Nephron progenitor cell (in vitro differentiated cells): ENCODE data around the gene ALDH8A1.

Source experiments
- DNase-seq: peaks from one replicate; pipeline ENCODE4 v3.0.0; 2021
- H3K27ac Mint-ChIP-seq: 2 replicates; pipeline ENCODE4 v1.8.0; 2021; ENCODE audit warnings: mild to moderate bottlenecking, moderate library complexity, mixed read lengths
- H3K27me3 Mint-ChIP-seq: 2 replicates; pipeline ENCODE4 v1.8.0; 2021; ENCODE audit warnings: mild to moderate bottlenecking, low read depth, mixed read lengths; ENCODE audit not compliant: poor library complexity
- H3K36me3 Mint-ChIP-seq: 2 replicates; pipeline ENCODE4 v1.8.0; 2021; ENCODE audit warnings: low read depth, mixed read lengths
- H3K4me1 Mint-ChIP-seq: 2 replicates; pipeline ENCODE4 v1.8.0; 2021; ENCODE audit warnings: mixed read lengths
- H3K4me3 Mint-ChIP-seq: 2 replicates; pipeline ENCODE4 v1.8.0; 2021; ENCODE audit warnings: mild to moderate bottlenecking, moderate library complexity, mixed read lengths
- H3K9me3 Mint-ChIP-seq: 2 replicates; pipeline ENCODE4 v1.8.0; 2021; ENCODE audit warnings: mild to moderate bottlenecking, moderate library complexity, mixed read lengths
- TF ChIP-seq, protein P1 (sequence below): fragments of 200-600 bp; sonication (generic); IDR thresholded peaks from 2 replicates; pipeline ENCODE4 v1.5.0; 2021; ENCODE audit warnings: antibody characterized with exemption

ALDH8A1 gene

DNA sequence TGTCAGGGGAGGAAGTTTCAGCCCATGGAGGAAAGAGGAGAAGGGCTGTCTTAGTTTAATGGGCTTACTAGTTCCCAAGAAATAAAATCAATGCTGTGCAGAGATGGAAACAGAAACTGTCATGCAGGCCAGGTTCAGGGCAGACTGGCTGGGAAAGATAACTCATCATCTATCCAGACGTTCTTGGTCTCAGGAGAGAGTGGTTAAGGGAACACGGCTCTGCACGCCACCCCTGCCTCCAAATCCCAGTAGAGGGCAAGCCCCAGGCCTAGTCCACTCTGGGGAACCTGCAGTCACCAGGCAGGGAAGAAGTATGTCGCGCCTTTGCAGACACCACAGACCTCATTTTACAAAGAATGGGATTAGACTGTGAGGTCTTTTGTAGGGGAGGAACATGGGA, 12.5 kb downstream of the ALDH8A1 start:
- Mint-ChIP-seq H3K27ac (peak overlapping the region; percentile 50), H3K27me3 (peaks cover 7% of the 10 kb centered on the region), H3K4me3 (no peak overlapping the region), H3K36me3 (no peaks in the 10 kb centered on the region), H3K4me1 (peaks cover 22% of the 10 kb centered on the region), H3K9me3 (no peaks in the 10 kb centered on the region)
- DNase-seq, result no peak
- TF ChIP-seq, protein P1, sequence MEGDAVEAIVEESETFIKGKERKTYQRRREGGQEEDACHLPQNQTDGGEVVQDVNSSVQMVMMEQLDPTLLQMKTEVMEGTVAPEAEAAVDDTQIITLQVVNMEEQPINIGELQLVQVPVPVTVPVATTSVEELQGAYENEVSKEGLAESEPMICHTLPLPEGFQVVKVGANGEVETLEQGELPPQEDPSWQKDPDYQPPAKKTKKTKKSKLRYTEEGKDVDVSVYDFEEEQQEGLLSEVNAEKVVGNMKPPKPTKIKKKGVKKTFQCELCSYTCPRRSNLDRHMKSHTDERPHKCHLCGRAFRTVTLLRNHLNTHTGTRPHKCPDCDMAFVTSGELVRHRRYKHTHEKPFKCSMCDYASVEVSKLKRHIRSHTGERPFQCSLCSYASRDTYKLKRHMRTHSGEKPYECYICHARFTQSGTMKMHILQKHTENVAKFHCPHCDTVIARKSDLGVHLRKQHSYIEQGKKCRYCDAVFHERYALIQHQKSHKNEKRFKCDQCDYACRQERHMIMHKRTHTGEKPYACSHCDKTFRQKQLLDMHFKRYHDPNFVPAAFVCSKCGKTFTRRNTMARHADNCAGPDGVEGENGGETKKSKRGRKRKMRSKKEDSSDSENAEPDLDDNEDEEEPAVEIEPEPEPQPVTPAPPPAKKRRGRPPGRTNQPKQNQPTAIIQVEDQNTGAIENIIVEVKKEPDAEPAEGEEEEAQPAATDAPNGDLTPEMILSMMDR, result no peak

DNA sequence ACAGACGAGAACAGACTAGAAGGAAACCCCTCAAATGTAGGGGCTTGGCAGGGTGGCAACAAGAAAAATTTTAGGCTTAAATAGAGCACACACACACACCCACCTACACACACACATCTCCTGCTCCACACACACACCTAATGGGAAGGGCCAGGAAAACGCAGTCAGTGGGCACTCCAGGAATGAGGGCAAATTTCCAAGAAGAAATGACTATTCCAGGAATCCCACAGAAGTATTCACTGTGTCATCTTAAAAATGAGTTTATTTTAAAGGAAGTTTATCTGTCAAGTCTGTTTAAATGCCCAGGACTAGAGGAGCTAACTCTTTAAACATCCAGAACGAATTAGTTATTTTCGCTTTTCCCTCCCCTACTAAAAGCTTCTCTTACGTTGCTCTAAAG, 13.0 kb downstream of the ALDH8A1 start:
- Mint-ChIP-seq H3K4me1 (peaks cover 18% of the 10 kb centered on the region), H3K27me3 (peaks cover 10% of the 10 kb centered on the region), H3K36me3 (no peaks in the 10 kb centered on the region), H3K27ac (peak overlapping the region; percentile 50), H3K4me3 (no peak overlapping the region), H3K9me3 (no peaks in the 10 kb centered on the region)
- TF ChIP-seq, protein P1, result no peak
- no peak for DNase-seq

DNA sequence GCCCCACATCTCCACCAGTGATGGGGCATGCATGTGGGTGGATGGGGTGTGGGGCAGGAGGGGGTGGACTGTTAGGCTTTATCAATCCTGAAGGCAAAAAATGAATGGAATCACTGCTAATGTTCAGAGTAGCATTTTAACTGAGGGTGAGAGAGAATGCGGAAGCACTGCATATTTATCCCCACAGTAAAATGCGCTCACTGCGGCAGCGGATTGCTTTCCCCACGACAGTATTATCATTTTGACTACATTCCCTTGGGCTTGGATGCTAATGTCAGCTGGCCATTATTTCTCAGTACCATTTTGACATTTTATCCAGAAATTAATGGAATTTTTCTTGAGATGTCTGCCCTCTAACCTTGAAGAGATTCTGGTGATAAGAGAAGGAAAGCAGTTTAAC, 13.4 kb downstream of the ALDH8A1 start:
- TF ChIP-seq, protein P1, result no peak
- H3K4me1 Mint-ChIP-seq, result peaks cover 18% of the 10 kb centered on the region
- H3K4me3 Mint-ChIP-seq, result no peak overlapping the region
- no peak for DNase-seq
- H3K27ac Mint-ChIP-seq, result peak overlapping the region; percentile 8
- no peaks in the 10 kb centered on the region for H3K36me3 Mint-ChIP-seq
- no peaks in the 10 kb centered on the region for H3K9me3 Mint-ChIP-seq
- H3K27me3 Mint-ChIP-seq, result peaks cover 10% of the 10 kb centered on the region

DNA sequence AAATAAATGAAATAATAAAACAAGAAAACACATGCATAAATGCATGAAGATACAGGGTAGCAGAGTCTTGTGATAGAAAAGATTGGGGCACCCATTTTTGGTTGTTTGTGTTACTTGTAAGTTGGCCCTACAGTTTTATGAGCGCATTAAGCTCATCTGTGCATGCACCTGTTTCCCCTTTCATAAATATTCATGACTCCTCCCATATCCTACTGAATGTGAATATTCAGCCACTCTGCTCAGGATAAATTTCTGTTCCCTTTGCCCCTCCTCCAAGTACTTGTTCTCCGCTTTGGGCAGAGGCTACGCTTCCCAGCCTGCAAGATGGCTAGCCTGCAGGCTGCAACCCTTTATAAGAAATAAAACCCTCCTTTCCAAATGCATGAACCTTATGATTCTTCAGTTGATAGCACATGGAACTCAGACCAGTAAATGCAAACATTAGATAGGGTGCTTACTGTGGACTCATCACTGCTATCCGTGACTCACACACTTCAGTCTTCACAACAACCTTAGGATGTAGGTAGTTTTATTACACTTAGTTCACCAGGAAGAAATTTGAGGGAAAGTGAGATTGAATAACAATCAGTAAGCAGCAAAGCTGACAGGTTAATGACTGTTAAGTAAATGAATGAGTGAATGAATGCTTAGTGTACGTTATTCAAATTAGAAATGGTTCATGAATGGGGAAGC, 15.0 kb downstream of the ALDH8A1 start:
- Mint-ChIP-seq H3K27me3 (peaks cover 10% of the 10 kb centered on the region), H3K36me3 (no peaks in the 10 kb centered on the region), H3K9me3 (no peaks in the 10 kb centered on the region), H3K4me1 (peaks cover 18% of the 10 kb centered on the region), H3K27ac (no peak overlapping the region), H3K4me3 (no peak overlapping the region)
- DNase-seq, result no peak
- TF ChIP-seq, protein P1, result no peak

DNA sequence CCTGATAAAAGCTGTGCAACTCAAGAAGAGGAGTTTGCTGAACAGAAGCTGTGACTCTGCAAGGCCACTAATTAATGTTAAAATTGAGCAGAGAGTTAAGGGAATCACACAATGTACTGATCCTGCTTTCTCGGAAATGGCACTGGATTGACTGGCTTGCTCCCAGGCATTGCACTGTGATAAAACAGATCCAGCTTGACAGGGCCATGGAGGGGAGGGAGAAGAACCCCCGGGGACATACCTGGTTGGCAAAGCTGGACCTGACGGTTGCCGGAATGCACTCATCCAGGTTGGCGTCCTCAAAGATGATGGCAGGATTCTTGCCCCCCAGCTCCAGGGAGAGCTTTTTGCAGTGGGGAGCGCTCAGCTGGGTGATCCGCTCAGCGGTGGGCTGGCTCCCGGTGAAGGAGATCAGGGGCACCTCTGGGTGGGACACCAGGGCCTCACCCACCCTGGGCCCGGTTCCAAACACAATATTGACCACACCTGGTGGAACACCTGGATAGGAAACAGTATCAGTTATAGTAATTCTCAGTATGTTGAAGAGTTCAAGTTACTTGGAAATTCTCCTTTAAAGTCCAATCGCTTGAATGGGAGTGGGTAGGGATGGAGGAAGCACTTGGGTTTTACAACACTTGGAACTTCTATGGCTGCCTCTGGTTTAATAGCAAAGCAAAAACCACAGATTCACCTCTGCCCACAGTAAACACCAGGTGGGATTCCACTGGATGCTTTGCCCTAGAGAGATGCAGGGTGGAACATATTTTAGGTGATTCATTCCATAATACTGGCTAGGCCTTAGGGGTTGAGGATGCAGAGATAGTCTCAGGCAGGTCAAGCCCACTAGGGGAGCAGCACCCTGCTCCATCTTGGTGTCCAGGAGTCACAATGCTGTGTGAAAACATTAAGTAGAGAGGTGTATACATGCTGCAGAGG, 17.1 kb downstream of the ALDH8A1 start:
- no peaks in the 10 kb centered on the region for H3K9me3 Mint-ChIP-seq
- H3K4me1 Mint-ChIP-seq, result peaks cover 29% of the 10 kb centered on the region
- TF ChIP-seq, protein P1, result no peak
- no peak overlapping the region for H3K27ac Mint-ChIP-seq
- no peaks in the 10 kb centered on the region for H3K36me3 Mint-ChIP-seq
- peaks cover 7% of the 10 kb centered on the region for H3K27me3 Mint-ChIP-seq
- no peak overlapping the region for H3K4me3 Mint-ChIP-seq
- DNase-seq, result no peak
